GM12878 (cell line): ENCODE results near the gene RIC1. TPM values are rescaled to one million over a fixed set of nuclear protein-coding genes. Genes with fewer than 3 reads are reported as not detected.

Experiments used
- BCLAF1 ChIP-seq: fragments of 450-650 bp; IDR thresholded peaks from 2 replicates; pipeline ENCODE4 v1.6.1; 2017; ENCODE audit warnings: antibody characterized with exemption, mild to moderate bottlenecking, moderate library complexity
- CEBPB ChIP-seq, 2 experiments: fragments of 150-350 bp in 1 of 2; IDR thresholded peaks; 2 replicates each; pipeline ENCODE4 v1.6.1; 2012 to 2014; ENCODE audit warnings: low read depth in 2 of 2, low read length in 2 of 2, borderline replicate concordance in 1 of 2, inconsistent platforms in 1 of 2
- CREM ChIP-seq: IDR thresholded peaks from 2 replicates; pipeline ENCODE4 v1.6.1; 2014; ENCODE audit warnings: antibody characterized with exemption, low read depth
- EED ChIP-seq: sonication (generic); IDR thresholded peaks from 2 replicates; pipeline ENCODE4 v1.6.1; 2016; ENCODE audit warnings: antibody characterized with exemption, low read depth
- EGR1 ChIP-seq, 2 experiments: IDR thresholded peaks; 1 replicate in 1 of 2; 2 replicates in 1 of 2; pipeline ENCODE4 v1.6.1; 2011 to 2012; ENCODE audit warnings: low read depth in 2 of 2, low read length in 2 of 2, borderline replicate concordance in 1 of 2, mild to moderate bottlenecking in 1 of 2, moderate library complexity in 1 of 2
- HDAC6 ChIP-seq: fragments of 200-600 bp; sonication (generic); IDR thresholded peaks from one replicate; pipeline ENCODE4 v1.8.0; 2017; ENCODE audit warnings: antibody characterized with exemption; ENCODE audit not compliant: unreplicated experiment
- MLLT1 ChIP-seq: fragments of 450-650 bp; IDR thresholded peaks from 2 replicates; pipeline ENCODE4 v1.6.1; 2016; ENCODE audit warnings: mild to moderate bottlenecking
- NRF1 ChIP-seq: conservative IDR thresholded peaks from 2 replicates; pipeline ENCODE4 v1.6.1; 2011; ENCODE audit warnings: mild to moderate bottlenecking, low read depth, low read length, improper control_type of control experiment
- PML ChIP-seq: IDR thresholded peaks from 2 replicates; pipeline ENCODE4 v1.6.1; 2012; ENCODE audit warnings: low read length, inconsistent platforms
- POLR2A ChIP-seq: IDR thresholded peaks from 2 replicates; pipeline ENCODE4 v1.6.1; 2011; ENCODE audit warnings: low read depth, mild to moderate bottlenecking, low read length
- POU2F2 ChIP-seq: IDR thresholded peaks from 3 replicates; pipeline ENCODE4 v1.6.1; 2011; ENCODE audit warnings: low read depth, mild to moderate bottlenecking, low read length, borderline replicate concordance
- SMARCA5 ChIP-seq: fragments of 450-650 bp; IDR thresholded peaks from 2 replicates; pipeline ENCODE4 v1.6.1; 2017; ENCODE audit warnings: mild to moderate bottlenecking
- SP1 ChIP-seq: IDR thresholded peaks from one replicate; pipeline ENCODE4 v1.6.1; 2011; ENCODE audit warnings: low read depth, low read length
- STAT3 ChIP-seq: IDR thresholded peaks from 2 replicates; pipeline ENCODE4 v1.6.1; 2011; ENCODE audit warnings: low read depth, low read length, improper control_type of control experiment
- TAF1 ChIP-seq: IDR thresholded peaks from 2 replicates; pipeline ENCODE4 v1.6.1; 2011; ENCODE audit warnings: mild to moderate bottlenecking, low read depth, low read length, borderline replicate concordance
- ZBTB33 ChIP-seq: fragments of 450-650 bp; IDR thresholded peaks from 2 replicates; pipeline ENCODE4 v1.6.1; 2017; ENCODE audit warnings: mild to moderate bottlenecking
- ZNF24 ChIP-seq: fragments of 450-650 bp; IDR thresholded peaks from 2 replicates; pipeline ENCODE4 v1.6.1; 2017; ENCODE audit warnings: antibody characterized with exemption, mild to moderate bottlenecking
- polyA plus RNA-seq, 11 experiments: library from polyadenylated mRNA; depleted of rRNA in 4 of 11; unstranded in 6 of 11; stranded (reverse) in 5 of 11; fragments of >200 nt; fragmentation: Nextera tagmentation in 4 of 11; fragmentation: Illumina TruSeq in 1 of 11; extraction: Ambion mirVana in 4 of 11; extraction: Trizol in 1 of 11; gene quantifications; 1 replicate in 1 of 11; 2 replicates in 10 of 11; pipeline versions ENCODE4 v1.2.1 to v1.2.3, GENCODE V29; 2011 to 2016; ENCODE audit warnings: inconsistent platforms in 2 of 11, missing spikeins in 2 of 11, low read depth in 1 of 11
- total RNA-seq, 4 experiments: library from RNA; depleted of rRNA in 3 of 4; stranded (reverse); fragments of >200 nt in 3 of 4; fragmentation: Illumina TruSeq in 1 of 4; extraction: Trizol in 1 of 4; gene quantifications; 2 replicates each; pipeline versions ENCODE4 v1.2.1 to v1.2.3, GENCODE V29; 2013 to 2021

Gene RIC1
- total and polyA plus RNA-seq, 10 of the 15 experiments (the other 5 are each of a cell fraction or from before 2014, with no cell fraction given), result 6.2 to 59.8 (median 33.3) TPM

GRCh38 chr9:5608298-5609225, 20.3 kb upstream of the RIC1 start (continued):
- TF ChIP-seq MLLT1 (no peak), NRF1 (no peak), POLR2A (0 out of 2 replicates have a peak, but pooled peaks have one; percentile 38), CEBPB (IDR thresholded peaks at IDR 0.05; ENCODE audit: borderline replicate concordance in 1 of 2, low read depth in 2 of 2, low read length in 2 of 2) (no peak), TAF1 (no peak; the same call in 1 of the 2 replicates), CREM (0 out of 2 replicates have a peak, but pooled peaks have one; percentile 11), EGR1 (IDR thresholded peaks at IDR 0.05; ENCODE audit: borderline replicate concordance in 1 of 2, low read depth in 2 of 2, low read length in 2 of 2) (no peak), POU2F2 (no peak), BCLAF1 (no peak), HDAC6 (no peak), ZBTB33 (no peak), SMARCA5 (no peak), SP1 (no peak), ZNF24 (no peak), PML (no peak), STAT3 (no peak), EED (0 out of 2 replicates have a peak, but pooled peaks have one; percentile 41)
- TF ChIP-seq, all 136 proteins: peak for 14
